ENCODE measurements around the gene PSMB8.

PSMB8 gene

GRCh38 chr6:32839356-32839755 lies 4.5 kb downstream of the PSMB8 start:
- H3K4me1 ChIP-seq (ENCODE audit: low read depth, poor library complexity, severe bottlenecking), result peaks cover 42% of the 10 kb centered on the region
- no peaks in the 10 kb centered on the region for H4K20me1 ChIP-seq (ENCODE audit: insufficient read depth)

GRCh38 chr6:32838114-32838958 lies 5.5 kb downstream of the PSMB8 start, which contains the start of gene TAP2:
Gene TAP2 (minus strand): TSS chr6:32838739. CDS start chr6:32838233, 506 bp downstream.
- peak within 1 kb of the TSS; percentile 72 for H3K27ac ChIP-seq
- peaks cover 22% of the 10 kb centered on the region; the same call in 1 of the 2 replicates for H3K79me2 ChIP-seq (ENCODE audit: insufficient read depth, low read depth)
- H3K4me1 ChIP-seq (ENCODE audit: low read depth, poor library complexity, severe bottlenecking), result peaks cover 42% of the 10 kb centered on the region
- H3K36me3 ChIP-seq (ENCODE audit: insufficient read depth), result peaks cover 3% of the 10 kb centered on the region; the same call in 1 of the 2 replicates
- peak within 1 kb of the TSS; percentile 88 for H3K9ac ChIP-seq
- no peaks in the 10 kb centered on the region for H4K20me1 ChIP-seq (ENCODE audit: insufficient read depth)
- peak within 1 kb of the TSS; percentile 70 for H2AFZ ChIP-seq (ENCODE audit: low read depth)
- H3K27me3 ChIP-seq (ENCODE audit: insufficient read depth, low read depth), result no peaks in the 10 kb centered on the region
- TF ChIP-seq CTCF (conservative IDR thresholded peaks at IDR 0.05; ENCODE audit: low read depth, low read length), result peak; percentile 80
- peak within 1 kb of the TSS; percentile 89 for H3K4me2 ChIP-seq
- H3K4me3 ChIP-seq (IDR thresholded peaks at IDR 0.05; ENCODE audit: insufficient read depth, low read depth, low read length), result no peak within 1 kb of the TSS

More at GRCh38 chr6:32839356-32839755, 4.5 kb downstream of the PSMB8 start:
- Histone ChIP-seq H2AFZ (ENCODE audit: low read depth) (no peak overlapping the region), H3K4me2 (no peak overlapping the region), H3K36me3 (ENCODE audit: insufficient read depth) (peaks cover 3% of the 10 kb centered on the region; the same call in 1 of the 2 replicates), H3K27ac (peak overlapping the region; percentile 72; the same call in 1 of the 2 replicates), H3K4me3 (IDR thresholded peaks at IDR 0.05; ENCODE audit: insufficient read depth, low read depth, low read length) (no peak overlapping the region), H3K9ac (no peak overlapping the region), H3K27me3 (ENCODE audit: insufficient read depth, low read depth) (no peaks in the 10 kb centered on the region), H3K79me2 (ENCODE audit: insufficient read depth, low read depth) (peaks cover 26% of the 10 kb centered on the region; the same call in 1 of the 2 replicates)
- no peak for TF ChIP-seq CTCF (conservative IDR thresholded peaks at IDR 0.05; ENCODE audit: low read depth, low read length)

- no peak for TF ChIP-seq CTCF (conservative IDR thresholded peaks at IDR 0.05; ENCODE audit: low read depth, low read length)
- Histone ChIP-seq H3K4me3 (IDR thresholded peaks at IDR 0.05; ENCODE audit: insufficient read depth, low read depth, low read length) (no peak overlapping the region), H3K27me3 (ENCODE audit: insufficient read depth, low read depth) (no peaks in the 10 kb centered on the region), H3K27ac (peak overlapping the region; percentile 72), H2AFZ (ENCODE audit: low read depth) (peak overlapping the region; percentile 70), H3K4me1 (ENCODE audit: low read depth, poor library complexity, severe bottlenecking) (peaks cover 36% of the 10 kb centered on the region), H4K20me1 (ENCODE audit: insufficient read depth) (no peaks in the 10 kb centered on the region), H3K36me3 (ENCODE audit: insufficient read depth) (peaks cover 3% of the 10 kb centered on the region; the same call in 1 of the 2 replicates), H3K79me2 (ENCODE audit: insufficient read depth, low read depth) (peaks cover 17% of the 10 kb centered on the region; the same call in 1 of the 2 replicates), H3K9ac (peak overlapping the region; percentile 88), H3K4me2 (peak overlapping the region; percentile 89)
Observed at GRCh38 chr6:32837651-32838113, 6.2 kb downstream of the PSMB8 start.

GRCh38 chr6:32836873-32837272 lies 7.0 kb downstream of the PSMB8 start:
- H3K27me3 ChIP-seq (ENCODE audit: insufficient read depth, low read depth), result no peaks in the 10 kb centered on the region
- peaks cover 15% of the 10 kb centered on the region; the same call in 1 of the 2 replicates for H3K79me2 ChIP-seq (ENCODE audit: insufficient read depth, low read depth)
- H3K4me1 ChIP-seq (ENCODE audit: low read depth, poor library complexity, severe bottlenecking), result peaks cover 28% of the 10 kb centered on the region
- H3K4me2 ChIP-seq, result peak overlapping the region; percentile 89
- H4K20me1 ChIP-seq (ENCODE audit: insufficient read depth), result no peaks in the 10 kb centered on the region
- no peak overlapping the region for H2AFZ ChIP-seq (ENCODE audit: low read depth)
- TF ChIP-seq CTCF (conservative IDR thresholded peaks at IDR 0.05; ENCODE audit: low read depth, low read length), result no peak
- no peak overlapping the region for H3K4me3 ChIP-seq (IDR thresholded peaks at IDR 0.05; ENCODE audit: insufficient read depth, low read depth, low read length)
- no peak overlapping the region for H3K9ac ChIP-seq
- no peaks in the 10 kb centered on the region for H3K36me3 ChIP-seq (ENCODE audit: insufficient read depth)
- H3K27ac ChIP-seq, result no peak overlapping the region

Data from KMS-11 (cell line).